GM19240 (cell line): Measurements from ENCODE around the gene RHCG.

Source experiments
- DNase-seq: peaks from one replicate; pipeline ENCODE4 v3.0.0; 2011; ENCODE audit warnings: low spot score; ENCODE audit not compliant: insufficient read length

The RHCG gene

GRCh38 chr15:89445518-89445917 lies 50.9 kb downstream of the RHCG start:
- DNase-seq, result no peak

- DNase-seq, result no peak
Observed at GRCh38 chr15:89444241-89445225, 51.9 kb downstream of the RHCG start.

GRCh38 chr15:89443581-89443980 lies 52.8 kb downstream of the RHCG start:
- DNase-seq, result no peak

GRCh38 chr15:89442671-89443307 lies 53.6 kb downstream of the RHCG start:
- peak; percentile 51 for DNase-seq

GRCh38 chr15:89442155-89442554 lies 54.2 kb downstream of the RHCG start:
- DNase-seq, result no peak

- DNase-seq, result peak; percentile 87
Observed at GRCh38 chr15:89441295-89441812, 55.0 kb downstream of the RHCG start.

- no peak for DNase-seq
Observed at GRCh38 chr15:89439764-89440163, 56.6 kb downstream of the RHCG start.

- no peak for DNase-seq
Observed at GRCh38 chr15:89436560-89437311, 59.6 kb downstream of the RHCG start.

GRCh38 chr15:89435362-89435761 lies 61.0 kb downstream of the RHCG start:
- no peak for DNase-seq

GRCh38 chr15:89433686-89434085 lies 62.7 kb downstream of the RHCG start:
- no peak for DNase-seq

- DNase-seq, result peak; percentile 88
Observed at GRCh38 chr15:89430530-89431341, 65.6 kb downstream of the RHCG start.

GRCh38 chr15:89429986-89430385 lies 66.4 kb downstream of the RHCG start:
- DNase-seq, result no peak

GRCh38 chr15:89429023-89429422 lies 67.4 kb downstream of the RHCG start:
- DNase-seq, result no peak

- no peak for DNase-seq
Observed at GRCh38 chr15:89428246-89428645, 68.1 kb downstream of the RHCG start.

- no peak for DNase-seq
Observed at GRCh38 chr15:89426500-89426899, 69.9 kb downstream of the RHCG start.

- DNase-seq, result no peak
Observed at GRCh38 chr15:89423981-89424380, 72.4 kb downstream of the RHCG start.
